HG02840 (cell line): ENCODE results near the gene ASB15.
"Not testable (repeated sequence)": the region's sequence is repeated elsewhere in the genome, so short reads cannot be mapped to it uniquely, and the experiment has no call there.

ENCODE experiments used
- ATAC-seq: cut with Tn5 transposase; IDR thresholded peaks from one replicate; pipeline ENCODE4 v1.9.1; 2021; ENCODE audit warnings: mild to moderate bottlenecking, moderate library complexity, moderate number of reproducible peaks; ENCODE audit not compliant: unreplicated experiment, low FRiP score

ASB15 gene

DNA sequence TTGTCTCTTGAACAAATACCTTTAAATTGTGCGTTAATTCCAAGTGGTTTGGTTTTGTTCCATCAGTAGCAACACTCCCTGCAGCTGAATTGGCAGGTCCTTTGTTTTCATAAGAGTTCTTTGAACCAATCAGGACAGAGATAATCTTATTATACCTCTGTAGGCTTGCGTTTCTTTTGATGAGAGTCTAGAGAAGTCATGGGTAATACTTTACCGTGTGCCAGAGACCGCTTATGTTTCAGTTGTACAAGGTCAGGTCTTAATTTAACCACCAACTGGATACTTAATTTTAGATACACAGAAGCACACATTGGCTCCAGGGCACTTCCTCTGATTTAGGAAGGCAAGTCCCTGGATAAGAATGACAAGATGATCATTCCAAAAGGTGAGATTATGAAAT, at the start of gene ASB15:
TSS of gene ASB15 (plus strand) at position 292 of the 400 bp plus-strand sequence. CDS start 12,682 bp downstream, outside the sequence.
- ATAC-seq: no peak

DNA sequence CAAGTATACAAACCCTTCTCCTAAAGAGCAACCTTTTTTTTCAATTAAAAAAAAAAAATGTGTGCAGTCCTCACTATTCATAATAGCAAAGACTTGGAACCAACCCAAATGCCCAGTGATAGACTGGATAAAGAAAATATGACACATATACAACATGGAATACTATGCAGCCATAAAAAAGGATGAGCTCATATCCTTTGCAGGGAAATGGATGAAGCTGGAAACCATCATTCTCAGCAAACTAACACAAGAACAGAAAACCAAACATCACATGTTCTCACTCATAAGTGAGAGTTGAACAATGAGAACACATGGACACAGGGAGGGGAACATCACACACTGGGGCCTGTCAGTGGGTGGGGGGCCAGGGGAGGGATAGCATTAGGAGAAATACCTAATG, 49.5 kb upstream of the ASB15 start:
- ATAC-seq: not testable (repeated sequence)

DNA sequence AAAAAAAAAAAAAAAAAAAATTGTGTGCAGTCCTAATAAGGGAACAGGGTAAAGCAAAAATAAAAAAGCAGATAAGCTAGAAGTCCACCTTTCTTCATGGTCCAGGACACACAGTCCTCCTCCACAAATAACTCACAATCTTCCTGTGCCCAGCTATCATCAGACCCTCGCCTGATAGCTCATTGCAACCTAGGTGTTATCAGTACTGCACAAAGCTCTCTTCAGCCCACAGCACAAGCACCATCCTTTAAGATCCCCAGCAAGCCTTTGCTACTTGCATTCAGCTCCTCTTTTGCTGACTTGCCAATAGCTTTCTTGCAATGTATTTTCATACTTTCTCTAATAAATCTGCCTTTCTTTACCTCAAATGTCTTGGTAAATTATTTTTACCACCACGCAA, 49.0 kb upstream of the ASB15 start:
- no peak for ATAC-seq

DNA sequence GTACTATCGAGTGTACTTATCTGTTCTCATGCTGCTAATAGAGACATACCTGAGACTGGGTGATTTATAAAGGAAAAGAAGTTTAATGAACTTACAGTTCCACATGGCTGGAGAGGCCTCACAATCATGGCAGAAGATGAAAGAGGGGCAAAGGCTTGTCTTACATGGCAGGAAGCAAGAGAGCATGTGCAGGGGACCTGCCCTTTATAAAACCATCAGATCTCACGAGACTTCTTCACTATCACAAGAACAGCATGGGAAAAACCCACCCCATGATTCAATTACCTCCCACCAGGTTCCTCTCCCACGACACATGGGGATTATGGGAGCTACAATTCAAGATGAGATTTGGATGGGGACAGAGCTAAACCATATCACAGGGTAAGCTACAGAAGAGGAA, 48.5 kb upstream of the ASB15 start:
- ATAC-seq: no peak

DNA sequence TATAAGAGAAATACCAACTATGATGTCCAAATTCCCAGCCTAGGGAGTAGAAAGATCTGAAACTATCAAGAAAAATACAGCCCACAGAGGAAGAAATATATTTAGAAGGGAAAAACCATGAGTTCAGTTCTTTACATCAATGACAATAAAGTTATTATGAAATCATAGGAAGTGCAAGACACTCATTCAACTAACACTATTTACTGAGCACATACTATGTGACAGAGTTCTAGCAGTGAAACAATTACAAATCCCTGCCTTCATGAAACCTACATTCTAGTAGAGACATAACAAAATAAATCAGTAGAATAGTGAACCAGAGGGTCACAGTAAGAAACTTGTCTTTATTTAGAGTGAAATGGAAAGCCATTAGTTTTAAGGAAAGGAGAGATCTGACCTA, 46.1 kb upstream of the ASB15 start:
- ATAC-seq: no peak

DNA sequence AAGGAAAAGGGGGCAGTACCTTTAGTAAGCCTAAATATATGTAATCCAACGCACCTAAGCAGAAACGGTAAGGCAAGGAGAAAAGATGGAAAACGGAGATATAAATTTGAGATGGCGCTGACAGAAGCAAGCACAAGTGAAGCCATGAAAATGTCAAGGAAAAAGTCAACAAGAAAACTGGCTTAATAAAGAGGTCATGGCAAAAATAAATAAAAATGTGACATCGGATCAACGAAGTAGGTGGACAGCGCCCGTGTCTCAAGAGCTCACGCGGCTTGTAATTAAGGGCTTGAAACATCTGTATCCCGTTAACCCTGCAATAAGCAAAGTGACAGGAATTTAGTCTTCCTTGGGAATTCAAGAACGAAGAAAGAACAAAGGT, 44.6 kb upstream of the ASB15 start:
- ATAC-seq: no peak

DNA sequence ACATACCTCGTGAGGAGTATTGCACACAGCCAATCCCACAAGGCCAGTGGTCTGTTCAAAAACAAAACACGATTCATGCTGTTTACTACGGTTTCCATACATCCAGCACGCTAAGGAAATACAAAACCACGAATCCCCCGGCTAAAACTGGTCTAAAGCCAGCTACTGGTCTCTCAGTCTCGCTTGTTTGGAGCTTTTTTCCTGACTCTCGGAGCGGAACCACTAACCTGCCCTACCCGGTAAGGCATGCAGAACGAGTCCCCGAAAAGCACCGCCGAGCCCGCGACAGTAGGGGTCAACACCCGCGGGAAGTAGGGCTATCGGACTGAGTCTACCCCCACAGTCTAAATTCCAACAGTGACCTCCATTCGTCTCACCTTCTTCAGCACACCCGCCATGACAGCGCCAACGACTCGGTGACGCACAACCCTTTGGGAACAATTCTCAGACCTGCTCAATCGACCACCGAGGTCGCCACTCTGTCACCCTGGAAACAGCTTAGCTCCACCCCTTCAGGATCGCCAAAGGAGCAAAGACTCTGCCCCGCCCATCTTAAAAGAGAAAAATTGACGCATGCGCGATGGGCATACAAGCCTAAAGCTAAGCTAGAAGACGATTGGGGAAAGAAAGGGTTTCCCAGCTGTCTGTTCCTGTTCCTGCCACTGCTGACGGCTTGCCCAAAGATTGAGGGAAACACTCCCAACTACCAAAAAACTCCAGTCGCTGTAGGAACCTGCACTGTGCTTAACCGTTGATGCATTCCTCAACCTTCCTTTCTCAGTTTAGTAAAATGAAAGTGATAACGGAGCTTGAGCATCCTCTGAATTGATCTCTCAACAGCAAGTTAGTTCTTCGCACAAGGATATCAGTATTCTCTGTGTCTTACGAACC, 44.0 kb upstream of the ASB15 start, which contains the start of gene NDUFA5:
TSS of gene NDUFA5 (minus strand) at position 421 of the 891 bp plus-strand sequence. CDS start at position 398, 23 bp downstream.
- peak; percentile 94 for ATAC-seq

DNA sequence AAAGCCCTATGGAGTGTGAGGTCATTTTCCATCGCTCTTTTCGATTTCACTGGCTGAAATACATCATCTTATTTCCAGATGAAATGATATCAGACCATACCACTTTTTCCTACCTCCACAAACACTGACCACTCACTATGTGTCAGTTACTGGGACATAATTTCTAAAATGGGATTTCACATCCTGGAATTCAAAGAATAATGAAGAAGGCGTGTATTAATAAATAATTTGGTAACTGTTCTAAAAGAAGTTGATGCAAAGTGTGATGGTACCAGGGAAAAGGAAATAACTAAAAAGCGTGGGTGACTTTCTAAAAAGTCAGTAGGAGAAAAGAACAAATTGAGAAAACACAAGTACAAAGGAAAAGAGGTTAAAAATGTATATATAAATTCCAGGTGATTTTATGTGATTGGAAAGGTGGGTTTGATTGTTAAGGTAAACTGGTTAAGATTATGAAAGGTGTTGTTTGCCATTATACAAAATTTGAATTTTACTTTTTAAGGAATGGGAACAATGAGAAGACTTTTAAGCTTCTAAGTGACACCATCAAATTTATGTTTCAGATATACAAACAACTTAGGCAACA, 43.2 kb upstream of the ASB15 start:
- no peak for ATAC-seq

DNA sequence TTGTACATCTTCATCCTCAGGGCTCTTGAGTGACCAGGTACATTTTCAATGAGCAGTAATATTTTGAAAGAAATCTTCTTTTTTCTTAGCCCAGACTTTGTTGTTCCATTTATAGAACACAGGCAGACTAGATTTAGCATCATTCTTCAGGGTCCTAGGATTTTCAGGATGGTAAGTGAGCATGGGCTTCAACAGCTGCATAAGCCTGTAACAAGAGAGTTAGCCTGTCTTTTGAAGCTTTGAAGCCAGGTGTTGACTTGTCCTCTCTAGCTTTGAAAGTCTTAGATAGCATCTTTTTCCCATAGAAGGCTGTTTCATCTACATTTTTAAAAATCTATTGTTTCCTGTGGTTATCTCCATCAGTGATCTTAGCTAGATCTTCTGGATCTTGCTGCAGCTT, 39.5 kb upstream of the ASB15 start:
- ATAC-seq: no peak

DNA sequence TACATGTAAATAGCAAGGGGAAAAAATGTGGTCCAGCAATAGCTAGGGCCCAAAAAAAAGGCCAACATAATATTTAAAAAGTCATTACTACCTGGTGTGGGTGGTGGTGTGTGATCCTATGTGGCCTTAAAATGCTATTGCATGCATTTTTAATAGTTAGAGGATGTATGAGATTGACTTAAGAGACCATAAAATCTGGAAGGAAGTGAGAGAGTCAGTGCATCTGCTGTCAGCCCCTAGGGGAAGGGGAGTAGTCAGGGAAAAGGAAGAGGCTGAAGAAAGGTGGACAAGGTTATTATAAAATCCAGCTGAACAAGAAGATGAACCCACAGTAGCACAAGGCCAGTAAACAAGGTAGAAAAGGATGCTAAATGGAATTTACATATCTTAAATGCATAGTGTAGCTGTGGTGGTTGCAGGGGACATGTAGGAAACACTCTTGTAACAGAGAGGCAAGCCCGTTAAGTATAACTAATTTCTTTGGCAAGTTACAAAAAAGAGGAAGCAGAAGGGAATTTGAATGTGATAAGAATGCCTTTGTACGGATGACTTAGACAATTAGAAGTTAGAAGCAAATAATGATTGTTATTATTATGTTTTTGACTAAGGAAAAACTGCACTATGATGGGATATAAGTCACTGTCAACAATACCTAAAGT, 32.1 kb upstream of the ASB15 start:
- no peak for ATAC-seq

DNA sequence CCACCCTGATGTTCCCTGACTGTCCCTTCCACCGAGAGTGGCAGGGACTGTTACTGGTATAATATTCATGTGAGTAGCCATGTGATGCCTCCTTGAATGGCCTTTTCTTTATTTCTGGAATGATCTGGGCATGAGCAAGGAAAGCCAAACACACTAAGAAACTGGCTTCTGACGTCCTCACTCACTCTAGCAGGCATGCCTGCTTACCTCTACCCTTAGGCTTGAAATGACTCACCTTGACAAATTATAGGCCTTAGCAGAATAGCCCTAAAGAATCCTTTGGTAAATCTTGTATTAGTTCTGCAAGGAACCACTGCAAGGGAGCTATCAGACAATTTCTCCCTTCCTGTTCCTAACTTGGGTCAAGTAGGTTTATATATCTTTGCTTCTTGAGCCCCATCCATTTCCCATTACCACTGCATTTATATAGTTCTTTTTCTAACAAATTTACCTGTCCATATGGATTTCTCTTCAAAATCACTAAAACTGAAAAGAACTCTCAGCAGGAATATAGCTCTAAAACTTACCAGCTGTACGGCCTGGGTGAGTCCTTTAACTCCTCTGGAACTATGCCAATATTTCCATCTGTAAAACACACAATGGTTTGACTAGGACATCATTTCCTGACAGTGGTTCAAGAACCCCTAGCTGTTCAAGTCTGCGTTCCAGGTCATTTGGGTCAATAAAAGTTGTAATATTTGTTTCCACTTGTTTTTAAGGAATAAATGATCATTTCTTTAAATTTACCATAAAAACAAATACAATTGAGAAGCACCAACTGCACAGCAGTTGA, 31.0 kb upstream of the ASB15 start:
- no peak for ATAC-seq

DNA sequence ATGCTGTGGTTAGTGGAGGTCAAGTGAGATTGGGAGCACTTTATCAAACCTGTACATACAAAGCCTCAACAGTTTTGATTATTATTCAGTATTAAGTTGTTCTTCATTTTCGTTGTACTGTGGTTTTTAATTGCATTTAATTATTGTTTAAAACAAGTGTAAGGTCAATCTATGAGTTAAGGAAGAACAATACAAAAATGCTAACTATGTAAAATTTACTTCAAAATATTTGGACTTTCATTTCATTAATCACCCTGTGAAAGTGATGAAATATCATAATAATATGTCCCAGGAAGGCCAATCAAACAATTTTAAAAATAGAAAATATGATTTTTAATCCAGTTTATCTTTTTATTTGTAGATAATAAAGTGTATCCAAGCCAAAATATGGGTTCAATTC, 30.4 kb upstream of the ASB15 start:
- no peak for ATAC-seq

DNA sequence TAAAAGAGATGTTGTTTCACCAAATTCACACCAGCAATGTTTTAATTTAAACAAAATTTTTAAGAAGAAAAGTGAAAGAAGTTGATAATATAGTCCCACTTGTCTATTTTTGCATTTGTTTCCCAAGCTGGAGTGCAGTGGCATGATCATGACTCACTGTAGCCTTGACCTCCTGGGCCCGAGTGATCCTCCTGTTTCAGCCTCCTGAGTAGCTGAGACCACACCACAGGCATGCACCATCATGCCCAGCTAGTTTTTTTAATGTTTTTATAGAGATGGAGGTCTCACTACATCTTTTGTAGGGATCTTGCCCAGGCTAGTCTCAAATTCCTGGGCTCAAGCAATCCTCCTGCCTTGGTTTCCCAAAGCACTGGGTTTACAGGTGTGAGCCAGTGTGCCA, 29.9 kb upstream of the ASB15 start:
- ATAC-seq: no peak

DNA sequence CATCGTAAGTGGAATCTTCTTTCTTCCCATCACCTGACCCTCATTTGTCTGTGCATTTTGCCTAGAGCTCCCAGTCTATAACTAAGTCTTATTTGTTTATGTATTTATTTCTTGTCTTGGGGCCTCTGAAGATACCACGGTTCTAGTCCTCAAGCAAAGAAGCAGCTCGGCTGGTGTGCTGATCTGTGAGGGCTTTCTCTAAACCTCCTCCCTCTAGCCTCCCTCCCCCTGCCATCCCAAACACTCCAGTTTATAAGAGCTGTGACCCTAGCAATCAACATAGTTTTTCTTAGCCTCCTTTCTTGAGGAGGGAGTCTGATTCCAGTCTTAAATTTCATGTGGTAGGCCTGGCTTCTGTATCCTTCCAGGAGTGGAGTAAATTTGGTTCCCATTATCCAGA, 28.3 kb upstream of the ASB15 start:
- ATAC-seq: no peak

DNA sequence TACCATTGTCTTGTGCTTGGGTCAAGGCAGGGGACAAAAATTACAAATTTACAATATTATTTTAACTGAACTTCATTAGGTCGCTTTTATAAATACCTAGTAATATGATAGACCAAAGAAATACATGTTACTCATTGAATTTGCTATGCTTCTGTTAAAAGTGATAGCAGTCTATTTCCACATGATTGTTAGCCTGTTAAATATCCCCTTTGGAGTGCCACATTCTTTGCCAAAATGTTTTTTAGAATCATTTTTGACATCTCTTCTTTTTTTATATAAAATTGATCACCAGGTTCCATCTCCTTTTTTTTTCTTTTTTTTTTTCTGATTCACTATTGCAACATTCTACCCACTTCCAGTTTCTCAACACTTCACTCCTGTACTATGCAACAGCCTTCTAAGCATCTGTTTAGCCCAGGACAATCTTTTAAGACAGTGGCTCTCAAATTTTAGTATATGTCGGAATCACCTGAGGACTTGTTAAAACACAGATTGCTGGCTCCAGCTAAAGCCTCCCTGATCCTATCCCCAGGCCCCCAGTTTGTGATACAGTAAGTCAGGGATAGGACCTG, 27.6 kb upstream of the ASB15 start:
- ATAC-seq: no peak

DNA sequence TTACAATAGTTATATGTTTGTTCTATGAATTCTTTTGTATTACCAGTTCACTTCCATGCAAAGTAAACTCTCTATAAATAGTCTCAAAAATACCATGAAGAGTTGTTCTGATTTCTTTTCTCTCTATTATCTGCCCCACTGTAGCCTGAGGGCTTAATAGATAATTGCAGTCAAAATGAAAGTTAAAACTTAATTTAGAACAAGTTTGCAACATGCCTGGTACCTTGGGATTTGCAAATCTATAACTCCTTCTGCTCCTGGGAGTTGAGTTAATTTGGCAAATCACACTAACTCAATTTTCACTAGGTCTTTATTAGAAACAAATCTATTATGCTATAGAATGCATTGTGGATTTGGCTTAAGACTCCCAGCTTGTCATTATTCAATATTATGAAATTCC, 22.2 kb upstream of the ASB15 start:
- no peak for ATAC-seq

DNA sequence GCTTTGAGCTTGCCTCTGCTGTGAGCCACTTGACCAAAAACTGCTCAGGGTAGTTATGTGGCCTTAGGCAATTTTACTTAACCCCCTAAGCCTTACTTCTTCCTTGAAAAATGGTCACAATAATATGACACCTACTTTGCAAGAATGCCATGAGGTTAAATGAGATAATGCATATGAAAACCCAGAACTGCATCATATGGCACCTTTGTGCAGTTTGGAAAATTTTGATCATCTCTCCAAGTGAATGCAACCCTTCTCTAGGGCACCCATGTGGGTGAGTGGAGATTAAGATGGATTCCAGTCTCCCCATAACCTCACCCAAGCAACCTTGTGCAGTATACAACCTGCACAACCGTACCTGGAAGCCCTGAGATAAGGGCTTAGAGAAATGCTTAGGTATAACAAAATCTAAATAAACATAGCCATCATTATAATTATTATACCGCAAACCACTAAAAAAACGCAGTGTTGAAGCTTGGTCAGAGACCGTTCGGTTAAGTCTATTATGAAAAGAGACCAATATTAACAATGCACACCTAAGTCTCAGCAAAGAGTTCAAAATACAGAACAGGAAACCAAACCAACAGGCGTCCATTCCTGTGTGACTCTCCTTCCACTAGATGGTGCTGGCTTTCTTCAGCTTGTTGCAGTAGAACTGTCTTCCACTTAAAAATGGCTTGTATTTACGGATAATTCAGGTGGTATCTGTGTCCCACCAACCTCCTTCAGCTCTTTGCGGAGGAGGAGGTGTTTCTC, 21.0 kb upstream of the ASB15 start:
- no peak for ATAC-seq

DNA sequence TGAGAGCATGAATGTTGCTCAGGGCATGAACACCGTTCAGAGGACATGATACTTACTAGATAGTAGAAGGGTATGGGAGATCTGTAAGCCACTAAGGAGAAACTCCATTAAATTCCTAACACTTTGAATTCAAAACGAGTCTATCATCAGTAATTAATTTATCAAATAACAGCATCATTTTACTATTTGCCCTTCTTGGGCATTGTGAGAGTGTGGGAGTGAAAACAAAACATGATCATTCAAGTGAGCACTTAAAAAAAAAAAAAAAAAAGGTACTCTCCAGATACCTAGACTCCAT, 20.5 kb upstream of the ASB15 start:
- ATAC-seq: no peak

DNA sequence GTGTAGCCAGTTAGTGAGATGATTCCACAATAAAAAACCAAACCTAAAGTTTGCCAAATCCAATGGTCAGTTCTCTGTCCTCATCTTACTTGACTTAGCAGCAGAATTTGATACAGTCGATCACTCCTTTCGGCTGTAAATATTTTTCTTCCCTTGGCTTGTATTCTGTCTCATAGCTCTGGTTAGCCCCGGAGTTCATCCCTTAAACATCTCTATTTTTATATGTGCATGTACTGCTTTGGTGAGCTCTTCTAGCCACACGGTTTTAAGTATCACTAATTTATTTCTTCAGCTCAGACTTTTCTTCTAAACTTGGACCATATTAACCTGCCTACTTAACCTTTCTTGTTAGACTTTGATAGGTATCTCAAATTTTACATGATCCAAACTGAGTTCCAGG, 17.8 kb upstream of the ASB15 start:
- ATAC-seq: no peak

DNA sequence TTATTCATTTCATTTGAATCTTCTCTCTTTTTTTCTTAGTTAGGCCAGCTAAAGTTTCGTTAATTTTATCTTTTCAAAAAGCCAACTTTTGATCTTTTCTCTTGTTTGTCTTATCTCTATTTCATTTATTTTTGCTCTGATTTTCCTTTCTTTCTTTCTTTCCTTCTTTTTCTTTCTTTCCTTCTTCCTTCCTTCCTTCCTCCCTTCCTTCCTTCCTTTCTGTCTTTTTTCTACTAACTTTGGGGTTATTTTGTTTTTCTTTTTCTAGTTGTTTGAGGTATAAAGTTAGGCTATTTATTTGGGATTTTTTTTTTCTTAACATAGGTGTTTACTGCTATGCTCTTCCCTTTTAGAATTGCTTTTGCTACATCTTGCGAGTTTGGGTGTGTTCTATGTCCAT, 13.2 kb upstream of the ASB15 start:
- no peak for ATAC-seq
